ENCODE data around the gene GPATCH3.
"Not testable (repeated sequence)": the region's sequence is repeated elsewhere in the genome, so short reads cannot be mapped to it uniquely, and the experiment has no call there.

The GPATCH3 gene

GRCh38 chr1:26913389-26913753, 13.1 kb upstream of the GPATCH3 start:
- no peak for DNase-seq

- DNase-seq = no peak
Observed at GRCh38 chr1:26912147-26912490, 11.9 kb upstream of the GPATCH3 start.

DNA sequence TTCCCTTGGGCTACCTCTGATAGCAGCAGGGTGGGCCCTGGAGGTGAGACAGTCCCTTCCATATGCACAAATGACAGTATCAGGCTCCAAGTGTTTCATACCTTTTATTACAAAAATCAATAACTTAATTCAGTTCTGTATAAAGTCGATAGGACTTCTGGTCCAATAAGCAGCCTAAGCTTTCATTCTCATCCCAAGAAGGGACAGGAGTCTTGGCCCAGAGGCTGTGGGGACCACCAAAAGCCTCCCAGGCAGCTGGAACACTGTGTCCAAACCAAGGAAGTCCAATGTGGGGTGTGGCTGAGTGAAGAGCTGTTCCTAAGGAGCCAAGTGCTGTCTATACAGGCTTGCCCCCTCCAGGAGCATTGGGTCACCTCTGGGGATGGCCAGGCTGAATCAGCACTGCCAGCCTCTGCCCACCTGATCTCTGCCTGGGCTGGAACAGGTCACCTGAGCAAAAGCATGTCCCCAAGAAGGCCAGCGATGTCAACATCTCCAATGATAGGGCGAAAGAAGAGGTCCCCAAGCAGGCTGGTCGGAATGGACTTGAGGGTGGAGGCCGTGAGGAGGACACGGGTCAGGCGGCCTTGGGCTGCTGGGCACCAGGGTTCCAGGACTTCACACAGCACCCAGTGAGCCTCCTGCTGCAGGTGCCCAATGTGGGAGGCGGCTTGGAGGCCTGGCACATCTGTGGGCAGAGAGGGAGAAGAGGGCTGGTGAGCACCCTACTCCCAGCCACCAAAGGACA, 11.3 kb upstream of the GPATCH3 start:
- DNase-seq = no peak

GRCh38 chr1:26910343-26911160, 10.3 kb upstream of the GPATCH3 start:
- no peak for DNase-seq

- DNase-seq = no peak
Observed at GRCh38 chr1:26909951-26910342, 9.7 kb upstream of the GPATCH3 start.

- DNase-seq = no peak
Observed at GRCh38 chr1:26907071-26907917, 7.0 kb upstream of the GPATCH3 start.

- no peak for DNase-seq
Observed at GRCh38 chr1:26900815-26901511, 696 bp upstream of the GPATCH3 start.

- no peak for DNase-seq
Observed at GRCh38 chr1:26897351-26897750, 2.9 kb downstream of the GPATCH3 start.

GRCh38 chr1:26894263-26894662, 6.0 kb downstream of the GPATCH3 start:
- no peak for DNase-seq

GRCh38 chr1:26890467-26890796, 9.8 kb downstream of the GPATCH3 start:
- DNase-seq = no peak

DNA sequence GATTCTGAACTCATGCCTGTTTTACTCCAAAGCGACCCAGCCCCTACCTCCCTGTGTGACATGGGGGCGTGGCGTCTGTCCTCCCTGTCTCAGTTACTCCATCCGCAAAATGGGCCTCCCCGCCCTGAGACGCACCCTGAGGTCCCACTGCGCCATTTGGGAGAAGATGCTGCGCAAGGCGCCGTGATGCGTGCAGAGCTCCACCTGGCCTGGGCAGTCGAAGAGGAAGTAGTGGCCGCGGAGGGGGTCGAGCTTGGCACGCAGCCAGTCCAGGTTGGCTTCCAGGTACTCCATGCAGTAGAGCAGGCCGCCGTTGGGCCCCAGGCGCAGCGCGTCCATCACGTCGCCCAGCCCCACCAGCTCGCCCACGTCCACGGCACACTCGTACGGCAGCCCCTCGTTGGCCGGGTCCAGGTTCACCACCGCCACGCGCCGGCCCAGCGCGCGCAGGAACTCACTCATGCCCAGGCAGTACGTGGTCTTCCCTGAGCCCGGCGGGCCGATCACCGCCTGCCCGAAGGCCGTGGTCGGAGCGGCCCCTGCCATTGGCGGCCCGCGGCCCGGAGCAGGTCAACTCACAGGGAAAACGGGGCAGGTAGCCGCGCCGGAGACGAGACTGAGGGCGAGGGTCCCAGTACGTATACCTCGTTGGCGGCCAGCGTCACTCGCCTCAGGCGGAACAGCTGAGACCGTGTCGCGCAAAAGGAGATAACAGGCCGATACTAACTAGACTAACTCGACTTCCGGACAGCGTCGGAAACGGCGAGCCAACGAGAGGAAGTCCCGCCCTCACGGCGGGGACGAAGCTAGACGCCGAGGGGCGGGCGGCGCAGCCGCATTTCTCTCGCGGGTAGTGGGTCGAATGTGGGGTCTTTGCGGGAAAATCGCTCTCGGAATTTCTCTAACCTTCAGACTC, 10.5 kb downstream of the GPATCH3 start, which contains the start of gene GPN2:
Gene GPN2 (minus strand): TSS at position 733 of the 916 bp plus-strand sequence. CDS start 187 bp downstream, at position 546.
- peak; percentile 17 for DNase-seq

- DNase-seq = no peak
Observed at GRCh38 chr1:26888231-26888630, 12.0 kb downstream of the GPATCH3 start.

DNA sequence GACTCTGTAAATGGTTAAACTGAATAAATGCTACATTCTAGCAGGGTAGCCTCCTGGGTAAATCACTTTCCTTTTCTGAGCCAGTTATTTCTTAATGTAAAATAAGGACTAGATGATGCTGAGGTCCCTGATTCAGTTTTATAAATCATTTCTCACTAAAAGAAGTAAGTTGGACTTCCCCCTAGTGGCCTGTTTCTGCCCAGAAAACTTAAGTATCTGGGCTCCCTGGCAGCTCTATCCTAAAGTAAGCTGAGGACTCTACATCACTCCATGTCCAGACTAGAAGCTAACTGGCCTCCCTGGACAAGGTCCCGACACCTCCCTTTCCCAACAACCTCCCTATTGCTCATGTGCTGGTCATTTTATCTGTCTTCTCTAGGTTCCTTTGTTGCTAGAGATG, 13.1 kb downstream of the GPATCH3 start:
- DNase-seq = no peak

DNA sequence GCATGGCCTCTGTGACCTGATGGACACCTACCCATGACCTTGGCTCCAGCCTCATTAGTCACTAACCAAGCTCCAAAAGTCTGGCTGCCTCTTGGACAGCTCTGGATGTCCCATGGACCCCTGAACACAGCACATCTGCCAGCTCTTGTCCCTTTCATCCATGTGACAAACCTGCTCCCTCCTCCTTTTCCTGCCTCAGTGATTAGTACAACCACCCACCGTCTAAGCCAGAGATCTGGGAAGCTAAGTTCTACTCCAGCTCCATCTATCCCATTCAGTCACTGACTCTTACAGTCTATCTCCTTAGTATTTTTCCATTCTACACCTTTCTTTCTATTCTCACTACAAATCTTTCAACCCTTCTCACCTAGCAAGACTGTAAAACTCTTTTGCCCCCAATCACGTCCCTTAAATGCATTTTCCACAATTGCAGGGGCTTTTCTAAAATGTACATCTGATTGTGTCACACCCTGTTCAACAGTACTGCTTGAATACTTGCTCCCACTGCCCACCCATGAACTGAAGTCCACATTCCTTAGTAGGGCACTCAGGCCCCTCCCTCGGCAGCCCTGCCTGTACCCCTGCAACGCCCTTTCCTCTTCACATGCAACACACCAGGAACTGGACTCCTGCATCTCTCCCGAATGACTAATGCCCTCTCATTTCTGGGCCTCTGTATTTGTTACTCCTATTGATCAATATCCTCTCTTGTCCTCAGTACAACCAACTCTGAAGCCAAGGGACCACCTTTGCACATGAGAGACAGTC, 17.4 kb downstream of the GPATCH3 start:
- no peak for DNase-seq

DNA sequence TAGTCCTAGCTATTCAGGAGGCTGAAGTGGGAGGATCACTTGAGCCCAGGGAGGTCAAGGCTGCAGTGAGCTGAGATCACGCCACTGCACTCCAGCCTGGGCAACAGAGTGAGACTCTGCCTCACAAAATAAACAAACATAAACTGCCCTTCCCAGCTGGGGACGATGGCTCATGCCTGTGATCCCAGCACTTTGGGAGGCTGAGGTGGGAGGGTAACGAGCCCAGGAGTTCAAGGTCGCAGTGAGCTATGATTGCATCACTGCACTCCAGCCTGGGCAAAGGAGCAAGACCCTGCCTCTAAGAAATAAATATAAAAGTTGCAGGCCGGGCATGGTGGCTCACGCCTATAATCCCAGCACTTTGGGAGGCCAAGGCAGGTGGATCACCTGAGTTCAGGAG, 18.7 kb downstream of the GPATCH3 start:
- not testable (repeated sequence) for DNase-seq

- DNase-seq = no peak
Observed at GRCh38 chr1:26879793-26880192, 20.5 kb downstream of the GPATCH3 start.

- DNase-seq = no peak
Observed at GRCh38 chr1:26877326-26877725, 22.9 kb downstream of the GPATCH3 start.

DNA sequence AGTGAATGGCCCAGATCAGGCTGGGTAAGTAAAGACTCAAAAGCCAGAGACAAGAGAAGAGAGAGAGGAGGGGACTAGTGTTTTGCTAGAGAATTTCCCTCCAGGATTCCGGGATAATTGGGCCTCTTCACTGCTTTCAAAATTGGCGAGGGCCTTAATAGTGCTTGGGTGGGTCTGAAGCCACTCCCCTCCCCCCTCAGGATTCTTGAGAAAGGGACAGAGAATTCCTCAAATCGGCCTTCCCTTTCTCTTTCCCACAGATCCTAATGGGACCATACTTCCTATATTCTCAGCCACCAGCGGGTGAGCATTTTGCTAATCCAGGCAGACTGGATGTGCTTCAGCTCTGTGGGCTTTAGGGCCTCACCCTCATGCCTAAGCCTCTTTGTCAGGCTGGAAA, 25.4 kb downstream of the GPATCH3 start:
- DNase-seq = no peak

DNA sequence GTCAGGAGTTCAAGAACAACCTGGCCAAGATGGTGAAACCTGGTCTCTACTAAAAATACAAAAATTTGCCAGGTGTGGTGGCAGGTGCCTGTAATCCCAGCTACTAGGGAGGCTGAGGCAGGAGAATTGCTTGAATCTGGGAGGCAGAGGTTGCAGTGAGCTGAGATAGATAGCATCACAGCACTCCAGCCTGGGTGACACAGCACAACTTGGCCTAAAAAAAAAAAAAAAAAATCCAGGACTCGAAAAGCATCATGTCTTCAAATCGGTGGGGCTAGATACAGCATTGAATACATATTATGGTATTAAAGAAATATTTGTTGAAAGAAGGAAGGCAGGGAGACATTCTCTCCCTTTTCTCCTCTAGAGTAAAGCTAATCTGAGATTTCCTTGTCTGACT, 27.2 kb downstream of the GPATCH3 start:
- DNase-seq = not testable (repeated sequence)

DNA sequence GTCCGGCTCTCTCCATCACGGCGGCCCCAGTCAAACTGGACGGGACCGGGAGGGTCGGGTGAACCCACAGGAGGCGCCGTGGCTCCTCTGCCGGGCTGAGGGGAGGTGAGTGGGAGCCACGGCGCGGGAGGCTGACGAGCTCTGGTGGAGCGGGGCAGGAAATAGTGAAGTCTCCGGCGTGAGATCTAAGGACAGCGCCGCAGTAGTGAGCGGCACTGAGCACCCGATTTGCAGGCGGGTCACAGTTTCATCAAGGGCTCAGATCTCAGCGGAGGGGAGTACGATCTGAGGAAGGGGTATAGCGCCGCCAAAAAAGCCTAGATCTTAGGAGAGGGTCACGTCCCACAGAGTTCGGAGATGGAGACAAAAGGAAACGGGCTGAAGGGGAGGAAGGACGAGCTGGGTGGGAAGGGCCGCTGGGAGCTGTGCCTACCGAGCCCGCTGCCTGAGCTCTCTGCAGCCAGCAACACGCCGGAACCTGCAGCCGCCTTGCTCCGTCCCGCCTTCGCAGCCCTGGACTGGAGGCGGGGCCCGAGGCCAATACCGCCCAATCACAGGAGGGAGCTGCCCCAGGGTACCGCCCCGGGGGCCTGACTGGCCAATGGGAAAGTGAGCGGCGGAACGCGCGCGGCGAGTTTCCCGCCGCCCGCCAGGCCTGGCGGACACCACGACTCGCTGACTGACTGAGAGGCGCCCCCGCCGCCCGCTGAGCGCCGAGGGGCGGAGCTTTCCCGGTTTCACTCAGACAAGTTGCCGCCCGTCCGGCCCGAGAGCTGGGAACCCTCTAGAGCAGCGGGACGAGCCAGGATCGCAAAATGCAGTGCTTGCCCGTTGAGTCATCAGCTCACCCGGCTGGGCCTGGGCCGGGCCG, 35.4 kb downstream of the GPATCH3 start:
- peak; percentile 80 for DNase-seq
